ENCODE results near the gene SLC29A4. TPM values are rescaled to one million over a fixed set of nuclear protein-coding genes. Genes with fewer than 3 reads are reported as not detected.
A peak's percentile ranks its signal among the peaks of the same experiment; 100 is the strongest.

The SLC29A4 gene
- total and polyA plus RNA-seq, 2 of the 13 experiments (the other 11 are each of a cell fraction or from before 2014, with no cell fraction given) = 29.7 to 31.7 TPM

- TF ChIP-seq TOPORS (CRISPR knock-in tag; IDR thresholded peaks at IDR 0.05) (no peak), ZNF891 (CRISPR knock-in tag; IDR thresholded peaks at IDR 0.05) (peak; percentile 49; the same call in 1 of the 2 replicates), SIX4 (CRISPR knock-in tag; IDR thresholded peaks at IDR 0.05) (0 out of 2 replicates have a peak, but pooled peaks have one; percentile 45), ZNF430 (CRISPR knock-in tag; IDR thresholded peaks at IDR 0.05) (no peak), ZNF232 (CRISPR knock-in tag; IDR thresholded peaks at IDR 0.05; ENCODE audit: borderline replicate concordance) (no peak), ZNF780A (CRISPR knock-in tag; IDR thresholded peaks at IDR 0.05) (no peak), GFI1 (CRISPR knock-in tag; IDR thresholded peaks at IDR 0.05; ENCODE audit: borderline replicate concordance) (peak; percentile 75; the same call in 1 of the 2 replicates), ZNF670 (CRISPR knock-in tag; IDR thresholded peaks at IDR 0.05; ENCODE audit: borderline replicate concordance) (peak; percentile 63; the same call in 1 of the 2 replicates), ZHX1 (CRISPR knock-in tag; IDR thresholded peaks at IDR 0.05; ENCODE audit: low read depth) (no peak), KLF13 (CRISPR knock-in tag; IDR thresholded peaks at IDR 0.05) (no peak), TOE1 (CRISPR knock-in tag; IDR thresholded peaks at IDR 0.05) (no peak), ZNF547 (CRISPR knock-in tag; IDR thresholded peaks at IDR 0.05) (peak; percentile 73; the same call in 1 of the 2 replicates), IRF9 (CRISPR knock-in tag; IDR thresholded peaks at IDR 0.05; ENCODE audit: borderline replicate concordance) (peak; percentile 80; the same call in 1 of the 2 replicates), FOXP4 (CRISPR knock-in tag; IDR thresholded peaks at IDR 0.05) (peak; percentile 83), ZNF17 (CRISPR knock-in tag; IDR thresholded peaks at IDR 0.05) (0 out of 2 replicates have a peak, but pooled peaks have one; percentile 39), ELF4 (CRISPR knock-in tag; IDR thresholded peaks at IDR 0.05; ENCODE audit: borderline replicate concordance) (no peak), HINFP (CRISPR knock-in tag; IDR thresholded peaks at IDR 0.05; ENCODE audit: low read depth) (peak; percentile 72; the same call in 1 of the 2 replicates), JUND (CRISPR knock-in tag; IDR thresholded peaks at IDR 0.05) (0 out of 2 replicates have a peak, but pooled peaks have one; percentile 24), MTA1 (CRISPR knock-in tag; IDR thresholded peaks at IDR 0.05; ENCODE audit: borderline replicate concordance) (peak; percentile 95)
Observed at GRCh38 chr7:5284304-5285281, 1.9 kb downstream of the SLC29A4 start (continued).
